ENCODE data around the gene CACNA1C.

The CACNA1C gene

DNA sequence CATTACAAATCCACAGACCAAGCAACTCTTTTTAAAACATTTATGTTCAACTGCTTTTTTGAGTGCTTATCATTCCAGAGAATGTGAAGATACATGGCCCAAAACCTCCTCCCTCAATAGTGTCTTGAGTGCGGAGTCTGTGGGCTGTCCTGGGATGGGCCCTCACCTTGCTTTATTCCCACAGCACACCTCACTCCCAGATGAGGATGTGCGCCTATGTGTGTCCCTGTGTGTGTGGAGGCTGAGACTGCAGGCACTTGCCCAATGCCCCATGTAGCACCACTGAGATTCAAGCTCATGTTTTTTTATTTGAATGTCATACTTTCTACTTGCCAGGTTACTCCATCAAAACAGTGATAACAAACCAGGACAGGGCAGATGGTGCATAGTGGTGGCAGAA lies 291.7 kb downstream of the CACNA1C start:
- H3K36me3 ChIP-seq (ENCODE audit: low read depth) = no peaks in the 10 kb centered on the region
- peaks cover 9% of the 10 kb centered on the region for H3K4me1 ChIP-seq (ENCODE audit: insufficient read depth, poor library complexity, severe bottlenecking)
- TF ChIP-seq CTCF (IDR thresholded peaks at IDR 0.05; ENCODE audit: poor library complexity, severe bottlenecking) = no peak
- H3K4me3 ChIP-seq (ENCODE audit: severe bottlenecking) = no peak overlapping the region
- no peaks in the 10 kb centered on the region for H3K27me3 ChIP-seq (ENCODE audit: insufficient read depth, poor library complexity, severe bottlenecking)
- no peak overlapping the region for H3K27ac ChIP-seq (ENCODE audit: poor library complexity, severe bottlenecking)
- no peaks in the 10 kb centered on the region for H3K9me3 ChIP-seq (ENCODE audit: severe bottlenecking)
- ATAC-seq (ENCODE audit: low read depth) (no peak), DNase-seq (ENCODE audit: low spot score) (peak; percentile 10)

- DNase-seq (ENCODE audit: low spot score) = no peak
- no peaks in the 10 kb centered on the region for H3K27me3 ChIP-seq (ENCODE audit: insufficient read depth, poor library complexity, severe bottlenecking)
- no peaks in the 10 kb centered on the region for H3K9me3 ChIP-seq (ENCODE audit: severe bottlenecking)
- ATAC-seq (ENCODE audit: low read depth) = no peak
- no peaks in the 10 kb centered on the region for H3K36me3 ChIP-seq (ENCODE audit: low read depth)
- no peak overlapping the region for H3K27ac ChIP-seq (ENCODE audit: poor library complexity, severe bottlenecking)
- H3K4me3 ChIP-seq (ENCODE audit: severe bottlenecking) = no peak overlapping the region
- H3K4me1 ChIP-seq (ENCODE audit: insufficient read depth, poor library complexity, severe bottlenecking) = peaks cover 6% of the 10 kb centered on the region
- TF ChIP-seq CTCF (IDR thresholded peaks at IDR 0.05; ENCODE audit: poor library complexity, severe bottlenecking) = no peak
These were observed 292.1 kb downstream of the CACNA1C start for GRCh38 chr12:2344885-2345284.

DNA sequence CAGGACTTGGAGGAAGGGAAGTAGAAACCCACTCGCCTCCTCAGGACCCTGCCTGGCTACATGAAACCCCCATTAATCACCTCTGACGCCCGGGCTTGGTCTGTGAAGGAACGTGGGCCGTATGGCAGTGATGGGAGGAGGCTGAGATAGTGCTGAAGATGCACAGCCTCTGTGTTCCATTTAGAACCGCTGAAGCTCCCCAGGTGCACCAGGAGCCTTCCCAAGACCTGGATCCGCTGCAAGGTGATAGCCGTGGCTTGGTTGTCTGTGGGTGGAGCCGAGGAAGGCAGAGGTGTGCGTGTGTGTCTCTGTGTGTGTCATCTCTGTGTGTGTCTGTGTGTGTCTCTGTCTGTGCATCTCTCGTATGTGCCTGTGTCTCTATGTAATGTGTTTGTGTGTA lies 293.1 kb downstream of the CACNA1C start:
- TF ChIP-seq CTCF (IDR thresholded peaks at IDR 0.05; ENCODE audit: poor library complexity, severe bottlenecking) = no peak
- ATAC-seq (ENCODE audit: low read depth) (no peak), DNase-seq (ENCODE audit: low spot score) (peak; percentile 33)
- Histone ChIP-seq H3K4me3 (ENCODE audit: severe bottlenecking) (no peak overlapping the region), H3K36me3 (ENCODE audit: low read depth) (no peaks in the 10 kb centered on the region), H3K27ac (ENCODE audit: poor library complexity, severe bottlenecking) (no peak overlapping the region), H3K4me1 (ENCODE audit: insufficient read depth, poor library complexity, severe bottlenecking) (peaks cover 6% of the 10 kb centered on the region), H3K9me3 (ENCODE audit: severe bottlenecking) (no peaks in the 10 kb centered on the region), H3K27me3 (ENCODE audit: insufficient read depth, poor library complexity, severe bottlenecking) (no peaks in the 10 kb centered on the region)

- Histone ChIP-seq H3K4me1 (ENCODE audit: insufficient read depth, poor library complexity, severe bottlenecking) (peaks cover 4% of the 10 kb centered on the region), H3K4me3 (ENCODE audit: severe bottlenecking) (no peak overlapping the region)
These were observed 293.6 kb downstream of the CACNA1C start for GRCh38 chr12:2346416-2346815.

More at GRCh38 chr12:2346416-2346815, 293.6 kb downstream of the CACNA1C start:
- H3K27ac ChIP-seq (ENCODE audit: poor library complexity, severe bottlenecking) = no peak overlapping the region
- DNase-seq (ENCODE audit: low spot score) = peak; percentile 19
- no peaks in the 10 kb centered on the region for H3K9me3 ChIP-seq (ENCODE audit: severe bottlenecking)
- H3K27me3 ChIP-seq (ENCODE audit: insufficient read depth, poor library complexity, severe bottlenecking) = peaks cover 4% of the 10 kb centered on the region
- H3K36me3 ChIP-seq (ENCODE audit: low read depth) = no peaks in the 10 kb centered on the region
- no peak for ATAC-seq (ENCODE audit: low read depth)
- no peak for TF ChIP-seq CTCF (IDR thresholded peaks at IDR 0.05; ENCODE audit: poor library complexity, severe bottlenecking)

Data from RWPE2 (cell line).